Renal cortex interstitium (tissue), 11 donors: ENCODE data around the gene NR3C1. TPM values are rescaled to one million over a fixed set of nuclear protein-coding genes. Genes with fewer than 3 reads are reported as not detected.
A peak's percentile ranks its signal among the peaks of the same experiment; 100 is the strongest.

Experiments
- DNase-seq, 11 donors: peaks; one replicate each; pipeline ENCODE4 v3.0.0-alpha.2; 2013; ENCODE audit warnings: low read depth in 9 of 11, low spot score in 4 of 11; ENCODE audit errors: extremely low read depth in 1 of 11
- polyA plus RNA-seq, 3 donors: library from polyadenylated mRNA; unstranded; fragments of 120-200 nt; gene quantifications; one replicate each; pipeline ENCODE4 v1.2.1, GENCODE V29; 2013; ENCODE audit not compliant: insufficient read length in 3 of 3

Gene NR3C1
- polyA plus RNA-seq, 3 donors, result 32.5 to 37.5 (median 33.9) TPM

DNA sequence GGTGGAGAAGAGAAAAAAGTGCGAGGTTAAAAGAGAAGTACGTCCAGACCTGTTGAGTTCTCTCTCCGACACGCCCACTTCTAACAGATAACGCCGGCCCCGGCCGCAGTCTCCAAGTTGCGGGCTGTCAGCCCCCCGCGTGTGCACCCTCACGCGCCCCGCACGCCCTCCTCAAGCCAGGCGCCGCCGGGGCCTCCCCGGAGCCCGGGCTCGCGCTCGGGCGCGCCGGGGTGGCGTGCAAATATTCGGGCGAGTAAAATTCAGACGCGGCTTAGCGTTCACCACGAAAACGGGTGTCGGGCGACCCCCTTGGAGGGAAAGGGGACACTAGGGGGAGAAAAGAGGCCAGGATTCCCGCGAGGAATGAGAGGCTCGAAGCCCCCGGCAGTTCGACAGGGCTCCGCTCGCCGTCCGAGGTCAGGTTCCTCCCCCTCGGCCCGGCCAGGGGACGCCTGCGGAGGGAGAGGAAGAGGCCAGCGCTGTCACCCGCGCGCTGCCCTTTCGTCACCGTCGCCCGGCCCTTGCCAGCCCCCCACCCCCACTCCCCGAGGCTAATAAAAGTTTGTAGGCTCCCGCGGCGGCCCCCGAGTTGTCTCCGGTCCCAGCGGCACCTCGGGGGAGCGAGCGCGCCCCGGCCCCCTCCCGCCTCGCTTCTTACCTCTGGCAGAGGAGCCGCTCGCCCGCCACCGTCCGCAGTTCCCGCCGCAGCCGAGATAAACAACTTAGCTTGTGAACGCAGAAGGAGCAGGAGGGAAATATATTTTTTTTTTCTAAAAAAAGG, 743 bp downstream of the NR3C1 start:
- DNase-seq, result peak in 4 of 11 donors; percentile 29 to 41 (median 32)

DNA sequence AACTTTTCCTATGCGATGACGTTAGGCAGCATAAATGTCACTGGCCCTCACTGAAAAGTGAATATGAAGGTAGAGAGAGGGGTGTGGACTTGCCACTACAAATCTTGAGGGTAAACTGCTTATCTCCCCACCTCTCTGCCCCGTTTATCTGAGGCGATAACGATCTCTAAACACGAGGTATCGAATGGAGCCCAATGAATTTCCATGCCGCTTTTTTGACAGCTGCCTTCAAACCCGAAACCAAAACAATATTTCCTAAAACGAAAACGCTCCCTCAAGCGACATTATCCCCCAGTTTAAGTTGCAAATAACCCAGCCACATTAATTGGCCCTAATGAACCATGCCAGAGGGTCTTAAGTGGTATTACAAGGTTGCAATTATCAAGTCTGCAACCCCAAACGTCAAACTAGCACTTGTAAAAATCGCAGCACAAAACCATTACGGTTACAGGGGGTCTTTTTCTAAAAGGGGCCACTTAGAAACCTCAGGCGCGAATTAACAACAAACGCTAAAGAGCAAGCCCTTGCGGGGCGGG, 1.4 kb downstream of the NR3C1 start:
- DNase-seq, result no peak

DNA sequence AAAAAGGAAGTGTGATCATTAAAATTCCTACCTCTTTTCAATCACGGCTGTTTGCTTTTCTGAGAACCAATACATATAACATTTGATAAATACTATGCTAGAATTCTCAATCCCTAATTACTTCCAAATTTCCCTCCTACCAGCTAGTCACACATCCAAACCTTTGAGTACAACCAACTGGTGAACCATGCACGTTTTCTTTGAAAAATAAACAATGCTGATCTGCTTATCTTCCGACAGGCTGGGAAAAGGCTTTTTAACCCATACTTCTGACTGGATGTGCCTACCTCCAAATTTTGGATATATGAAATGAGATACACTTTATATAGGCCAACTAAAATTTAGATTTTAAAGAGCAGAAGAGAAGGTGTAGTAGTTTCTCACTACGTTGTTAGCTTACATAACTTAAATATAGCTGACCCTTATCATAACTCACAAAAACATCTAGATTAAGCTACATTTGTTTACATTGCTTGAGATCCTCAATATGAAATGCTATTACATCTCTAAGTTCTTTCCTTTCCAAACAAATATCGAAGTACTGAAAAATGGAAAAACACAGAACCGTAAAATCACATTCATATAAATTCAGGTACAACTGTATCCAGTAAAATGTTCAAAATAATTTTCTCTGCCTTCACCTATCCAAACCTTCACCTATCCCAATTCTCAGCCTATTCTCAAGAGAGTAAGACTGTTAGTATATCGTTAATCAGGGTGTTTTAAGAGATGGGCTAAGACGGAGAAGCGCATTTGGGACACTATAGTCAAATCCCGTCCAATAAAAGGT, 2.1 kb downstream of the NR3C1 start:
- no peak for DNase-seq

DNA sequence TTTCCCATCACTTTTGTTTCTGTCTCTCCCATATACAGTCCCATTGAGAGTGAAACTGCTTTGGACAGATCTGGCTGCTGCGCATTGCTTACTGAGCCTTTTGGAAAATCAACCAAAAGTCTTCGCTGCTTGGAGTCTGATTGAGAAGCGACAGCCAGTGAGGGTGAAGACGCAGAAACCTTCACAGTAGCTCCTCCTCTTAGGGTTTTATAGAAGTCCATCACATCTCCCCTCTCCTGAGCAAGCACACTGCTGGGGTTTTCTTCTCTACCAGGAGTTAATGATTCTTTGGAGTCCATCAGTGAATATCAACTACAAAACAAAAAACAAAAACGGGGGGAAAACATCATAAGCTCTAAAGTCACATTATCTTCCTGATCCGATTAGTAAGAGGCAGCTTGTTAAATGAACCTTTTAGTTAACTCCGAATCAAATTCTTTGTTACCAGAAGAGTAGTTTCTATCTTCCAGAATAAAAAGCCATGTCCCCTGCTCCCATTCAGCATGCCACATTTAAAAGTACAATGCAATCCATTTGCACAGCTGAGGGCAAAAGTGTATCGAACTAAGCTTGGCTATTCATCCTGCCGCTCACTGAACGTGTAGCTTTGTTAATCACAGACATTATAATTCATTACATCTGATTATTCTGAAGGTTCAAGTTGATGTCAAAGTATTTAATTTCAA, 2.8 kb downstream of the NR3C1 start:
- DNase-seq, result no peak

DNA sequence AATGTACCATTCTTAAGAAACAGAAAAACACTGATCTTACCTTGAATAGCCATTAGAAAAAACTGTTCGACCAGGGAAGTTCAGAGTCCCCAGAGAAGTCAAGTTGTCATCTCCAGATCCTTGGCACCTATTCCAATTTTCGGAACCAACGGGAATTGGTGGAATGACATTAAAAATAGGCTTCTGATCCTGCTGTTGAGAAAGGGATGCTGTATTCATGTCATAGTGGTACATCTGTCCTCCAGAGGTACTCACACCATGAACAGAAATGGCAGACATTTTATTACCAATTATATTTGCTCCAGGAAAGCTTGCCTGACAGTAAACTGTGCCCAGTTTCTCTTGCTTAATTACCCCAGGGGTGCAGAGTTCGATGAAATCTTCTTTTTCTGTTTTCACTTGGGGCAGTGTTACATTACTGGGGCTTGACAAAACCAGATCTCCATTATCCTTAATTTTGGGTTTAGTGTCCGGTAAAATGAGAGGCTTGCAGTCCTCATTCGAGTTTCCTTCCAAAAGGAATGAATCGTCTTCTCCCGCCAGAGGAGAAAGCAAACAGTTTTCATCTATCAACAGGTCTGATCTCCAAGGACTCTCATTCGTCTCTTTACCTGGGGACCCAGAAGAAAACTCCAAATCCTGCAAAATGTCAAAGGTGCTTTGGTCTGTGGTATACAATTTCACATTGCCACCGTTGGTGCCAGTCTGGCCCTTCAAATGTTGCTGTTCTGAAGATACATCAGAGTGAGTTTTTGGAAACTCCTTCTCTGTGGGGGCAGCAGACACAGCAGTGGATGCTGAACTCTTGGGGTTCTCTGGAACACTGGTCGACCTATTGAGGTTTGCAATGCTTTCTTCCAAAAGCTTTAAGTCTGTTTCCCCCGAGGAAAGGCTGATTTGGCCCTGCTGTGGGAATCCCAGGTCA, 3.6 kb downstream of the NR3C1 start:
- no peak for DNase-seq

DNA sequence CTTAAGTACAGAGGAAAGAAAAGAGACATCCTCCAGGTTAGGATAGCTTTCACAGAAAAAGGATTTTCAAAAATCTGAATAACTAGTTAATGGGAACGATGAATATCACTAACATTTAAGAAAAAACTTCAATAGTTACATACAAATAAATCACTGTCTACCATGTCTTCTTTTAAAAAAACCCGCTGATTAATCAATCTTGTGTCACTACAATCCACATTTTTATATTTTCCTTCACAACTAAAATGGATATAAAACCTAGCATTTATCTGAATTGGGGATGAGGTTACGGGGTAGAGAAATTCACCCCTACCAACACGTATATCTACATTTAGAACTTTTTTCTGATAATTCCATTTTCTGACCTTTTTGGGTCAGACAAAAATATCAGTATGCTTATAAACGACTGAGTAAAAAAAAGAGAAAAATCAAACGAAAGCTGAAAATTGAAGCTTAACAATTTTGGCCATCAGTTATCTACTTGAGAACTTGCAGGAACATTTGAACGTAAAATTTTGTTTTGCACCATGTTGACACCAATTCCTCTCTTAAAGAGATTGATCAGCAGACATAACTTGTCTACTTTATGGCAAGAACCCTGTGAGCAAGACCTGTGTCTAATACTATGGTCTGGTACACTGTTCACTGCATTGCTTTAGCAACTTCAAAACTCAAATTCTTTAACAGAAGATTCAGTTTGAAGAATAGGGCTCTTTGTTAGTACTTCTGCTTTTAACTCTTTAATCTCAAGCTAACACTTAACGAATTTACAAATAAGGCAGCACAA, 4.8 kb downstream of the NR3C1 start:
- no peak for DNase-seq

DNA sequence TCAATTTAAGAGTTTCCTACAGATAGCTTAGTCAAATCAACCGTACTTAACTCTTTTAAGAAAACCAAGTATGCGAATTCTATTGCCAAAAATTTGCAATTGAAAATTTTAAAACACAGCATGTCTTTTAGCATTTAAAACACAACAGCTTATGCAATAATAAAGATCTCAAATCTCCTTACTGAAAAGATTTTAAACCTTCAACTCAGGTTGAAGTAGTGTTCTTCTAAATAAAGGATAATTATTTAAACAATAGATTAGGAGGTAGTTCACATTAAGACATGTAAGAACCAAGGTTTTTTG, 5.5 kb downstream of the NR3C1 start:
- no peak for DNase-seq

DNA sequence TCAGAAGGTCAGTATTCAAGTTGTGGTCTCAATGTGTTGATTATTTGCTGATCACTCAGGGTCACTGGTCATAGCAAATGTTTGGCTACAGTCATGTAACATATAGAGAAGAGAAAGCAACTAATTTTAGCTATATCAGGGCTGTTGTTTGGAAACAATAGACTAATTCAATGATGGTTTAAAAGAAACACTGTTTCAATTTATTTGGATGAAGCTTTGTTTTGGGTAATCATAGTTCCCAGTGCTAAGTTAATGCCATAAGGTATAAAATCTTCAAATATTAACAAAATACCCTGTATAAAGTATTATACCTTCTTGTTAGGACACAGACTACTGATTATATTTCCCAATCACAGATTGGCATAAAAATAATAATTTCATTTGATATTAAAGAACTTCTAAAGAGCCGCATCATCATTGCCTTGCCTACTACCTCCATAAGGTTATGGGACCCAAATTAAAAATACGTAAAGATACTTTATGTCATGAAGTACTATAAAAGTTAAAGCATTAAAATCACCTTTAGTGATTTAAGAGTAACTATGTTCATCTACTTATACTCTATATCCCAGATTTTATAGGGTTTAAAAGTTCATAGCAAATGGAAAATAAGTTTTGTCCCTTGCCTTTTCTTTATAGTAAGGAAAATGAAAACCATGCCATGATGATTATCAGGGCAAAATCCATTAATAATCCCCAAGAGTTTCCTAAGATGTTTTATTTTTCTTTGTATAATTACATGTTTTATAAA, 6.0 kb downstream of the NR3C1 start:
- no peak for DNase-seq

DNA sequence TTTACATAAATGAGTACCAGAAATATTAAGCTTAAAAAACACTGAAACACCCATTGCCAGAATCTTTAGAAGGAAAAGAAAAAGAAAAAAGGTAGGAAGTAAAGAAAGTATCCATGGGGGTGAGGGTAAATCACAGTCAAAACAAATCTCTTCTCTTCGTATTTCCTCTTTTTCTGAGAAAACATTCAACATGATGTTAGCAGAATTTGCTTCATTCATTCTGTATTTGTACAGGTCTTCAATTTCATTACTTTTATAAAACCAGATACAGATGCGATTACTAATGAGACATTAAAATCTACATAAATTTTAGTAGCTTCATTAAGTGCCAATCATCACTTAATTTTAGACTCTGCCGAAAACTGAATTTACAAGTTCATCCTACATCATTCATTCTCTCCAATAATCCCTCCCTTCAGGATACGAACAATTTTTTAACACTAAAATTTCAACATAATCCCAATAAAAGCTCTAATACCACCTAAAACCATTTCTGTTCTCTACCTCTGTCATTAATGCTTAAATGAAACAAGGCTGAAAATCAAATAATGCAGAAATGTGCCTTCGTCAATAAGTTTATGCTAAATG, 7.0 kb downstream of the NR3C1 start:
- DNase-seq, result no peak

DNA sequence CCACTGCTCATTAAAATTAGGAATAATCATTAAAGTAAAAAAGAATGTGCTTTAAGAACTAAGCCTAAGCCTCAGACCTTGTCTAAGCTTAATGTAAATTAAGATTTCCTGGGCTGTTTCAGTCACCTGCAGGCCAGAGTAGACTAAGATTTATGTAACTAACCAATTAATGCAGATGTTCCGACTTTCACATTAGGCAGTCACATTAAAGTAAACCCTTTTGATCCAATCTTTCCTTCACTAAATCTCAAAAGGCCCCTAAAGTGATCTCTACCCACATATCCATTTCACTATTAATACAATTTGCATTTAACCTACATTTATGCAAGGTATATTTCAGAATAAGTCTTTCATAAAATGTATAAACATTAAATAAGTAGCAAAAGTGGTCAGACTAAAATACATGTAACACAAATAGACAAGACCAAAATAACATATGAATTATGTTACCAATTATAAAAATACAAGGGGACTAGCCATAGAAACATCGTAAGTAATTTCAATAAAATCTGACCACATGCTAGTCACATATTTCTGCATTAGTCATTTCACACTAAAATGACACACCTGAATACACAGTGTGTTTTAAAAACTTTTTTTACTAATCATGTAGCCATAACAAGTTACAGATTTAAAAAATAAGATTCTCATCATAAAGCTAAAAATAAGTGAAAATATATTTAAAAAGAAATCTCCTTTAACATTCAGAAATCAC, 7.7 kb downstream of the NR3C1 start:
- DNase-seq, result no peak

DNA sequence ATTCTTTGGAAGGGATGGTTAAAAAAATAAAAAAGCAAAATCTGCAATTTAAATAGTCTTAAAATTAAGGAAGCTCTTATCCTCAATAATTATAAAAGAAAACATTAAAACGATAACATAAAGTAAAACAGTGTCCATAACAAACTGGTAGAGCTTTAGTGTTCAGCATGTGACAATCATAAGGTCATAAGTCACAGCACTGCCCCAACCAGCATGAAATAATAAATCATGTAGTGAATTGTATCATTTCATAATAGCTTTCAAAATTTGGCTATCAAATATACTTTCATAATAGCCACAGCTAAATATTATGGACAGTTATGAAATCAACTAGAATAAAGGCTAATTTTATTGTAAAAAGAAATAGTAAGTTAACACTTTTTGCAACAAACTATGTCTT, 10.0 kb downstream of the NR3C1 start:
- no peak for DNase-seq

DNA sequence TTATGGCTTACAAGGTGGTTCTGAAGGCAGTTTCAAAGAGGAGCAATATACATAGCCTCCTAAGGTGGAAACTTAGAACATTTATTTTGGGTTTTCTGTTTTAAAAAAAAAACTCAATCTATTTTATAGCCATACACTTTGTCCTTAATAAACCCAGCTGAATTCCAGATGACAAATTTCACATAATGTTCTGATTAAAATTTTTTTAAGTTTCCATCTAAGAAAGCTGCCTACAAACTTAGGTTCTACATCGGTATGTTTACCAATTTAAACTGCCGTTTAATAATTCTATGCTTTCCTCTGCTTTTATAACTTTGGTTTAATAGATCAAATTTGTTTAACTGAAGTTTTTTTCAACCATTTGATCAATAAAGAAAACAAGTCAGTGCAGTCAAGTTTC, 12.5 kb downstream of the NR3C1 start:
- no peak for DNase-seq

DNA sequence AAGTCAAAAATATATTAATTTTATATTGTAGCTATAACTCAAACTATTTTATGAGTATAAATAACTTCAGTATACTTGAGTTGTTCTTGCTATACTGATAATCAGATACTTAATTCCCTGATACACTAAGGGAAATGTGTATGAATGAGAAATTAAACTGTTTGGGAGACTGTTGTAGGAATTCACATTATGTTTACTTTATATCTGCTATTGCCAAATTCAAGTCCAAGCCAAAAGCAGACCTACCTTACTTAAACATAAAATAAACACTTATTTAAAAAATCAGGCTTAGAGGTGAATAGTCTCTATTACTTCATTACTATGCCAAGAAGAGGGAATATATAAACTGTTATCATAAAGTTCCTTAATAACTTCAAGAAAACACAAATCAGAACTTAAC, 13.2 kb downstream of the NR3C1 start:
- no peak for DNase-seq

DNA sequence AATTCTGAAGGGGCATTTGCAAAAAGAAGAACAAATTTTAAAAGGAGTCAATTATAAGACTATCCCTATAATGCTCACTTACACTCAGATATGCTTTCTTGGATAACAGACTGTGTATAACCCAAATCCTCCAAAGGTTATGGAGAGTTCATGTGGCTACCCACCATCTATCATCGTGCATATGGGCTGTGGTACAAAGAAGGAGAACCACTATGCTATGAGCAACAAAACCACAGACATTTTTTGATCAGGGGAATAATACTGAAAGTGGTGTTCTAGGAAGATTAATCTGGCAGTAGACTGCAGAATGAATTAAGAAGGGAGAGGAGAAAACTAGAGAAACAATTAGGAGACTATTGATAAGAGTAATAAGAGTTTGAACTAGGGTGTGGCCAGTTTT, 16.8 kb downstream of the NR3C1 start:
- no peak for DNase-seq

DNA sequence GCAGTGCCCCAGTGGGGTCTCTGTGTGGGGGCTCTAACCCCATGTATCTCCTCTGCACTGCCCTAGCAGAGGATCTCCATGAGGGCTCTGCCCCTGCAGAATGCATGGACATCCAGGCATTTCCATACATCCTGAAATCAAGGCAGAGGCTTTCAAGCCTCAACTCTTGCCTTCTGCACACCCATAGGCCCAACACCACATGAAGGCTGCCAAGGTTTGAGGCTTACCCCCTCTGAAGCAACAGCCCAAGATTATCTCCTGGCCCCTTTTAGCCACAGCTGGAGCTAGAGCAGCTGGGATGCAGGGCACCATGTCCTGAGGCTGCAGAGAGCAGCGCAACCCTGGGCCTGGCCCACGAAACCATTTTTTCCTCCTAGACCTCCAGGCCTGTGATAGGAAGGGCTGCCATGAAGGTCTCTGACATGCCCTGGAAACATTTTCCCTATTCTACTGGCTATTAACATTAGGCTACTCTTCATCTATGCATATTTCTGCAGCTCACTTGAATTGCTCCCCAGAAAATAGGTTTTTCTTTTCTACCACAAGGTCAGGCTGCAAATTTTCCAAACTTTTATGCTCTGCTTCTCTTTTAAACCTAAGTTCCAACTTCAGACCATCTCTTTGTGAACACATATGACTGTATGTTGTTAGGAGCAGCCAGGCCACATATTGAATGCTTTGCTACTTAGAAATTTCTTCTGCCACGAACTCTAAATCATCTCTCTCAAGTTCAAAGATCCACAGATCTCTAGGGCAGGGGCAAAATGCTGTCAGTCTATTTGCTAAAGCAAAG, 18.4 kb downstream of the NR3C1 start:
- no peak for DNase-seq

DNA sequence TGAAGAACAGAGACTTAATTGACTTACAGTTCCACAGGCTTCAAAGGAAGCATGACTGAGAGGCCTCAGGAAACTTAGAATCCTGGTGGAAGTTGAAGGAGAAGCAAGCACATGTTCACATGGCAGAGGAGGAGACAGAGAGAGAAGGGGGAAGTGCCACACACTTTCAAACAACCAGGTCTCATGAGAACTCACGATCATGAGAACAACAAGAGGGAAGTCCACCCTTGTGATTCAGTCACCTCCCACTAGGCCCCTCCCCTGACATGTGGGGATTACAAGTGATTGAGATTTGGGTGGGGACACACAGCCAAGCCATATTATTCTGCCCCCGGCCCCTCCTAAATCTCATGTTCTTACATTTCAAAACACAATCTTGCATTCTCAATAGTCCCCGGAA, 19.5 kb downstream of the NR3C1 start:
- DNase-seq, result no peak
